Stomach (tissue), 9 donors: ENCODE results near the gene ATP6V0D1. TPM values are rescaled to one million over a fixed set of nuclear protein-coding genes. Genes with fewer than 3 reads are reported as not detected.

Experiments used
- DNase-seq, 2 donors: peaks; one replicate each; pipeline versions ENCODE4 v3.0.0 to v3.0.0-alpha.2; 2013 to 2019
- H3K27ac ChIP-seq, 5 donors: fragments of 200-600 bp in 4 of 5; sonication (generic) in 4 of 5; one replicate each; pipeline ENCODE4 v1.5.1; 2013 to 2019; ENCODE audit warnings: mild to moderate bottlenecking in 1 of 5, moderate library complexity in 1 of 5
- H3K27me3 ChIP-seq, 3 donors: fragments of 200-600 bp; sonication (generic); one replicate each; pipeline ENCODE4 v1.5.1; 2017 to 2019; ENCODE audit warnings: mixed run types in 1 of 3
- H3K36me3 ChIP-seq, 4 donors: fragments of 200-600 bp; sonication (generic); 1 replicate in 3 of 4; 2 replicates in 1 of 4; pipeline ENCODE4 v1.5.1; 2016 to 2019
- H3K4me1 ChIP-seq, 4 donors: fragments of 200-600 bp; sonication (generic); one replicate each; pipeline ENCODE4 v1.5.1; 2016 to 2019
- H3K4me3 ChIP-seq, 4 donors: fragments of 200-600 bp; sonication (generic) in 3 of 4; one replicate each; pipeline ENCODE4 v1.5.1; 2016 to 2019; ENCODE audit warnings: mild to moderate bottlenecking in 1 of 4
- H3K9me3 ChIP-seq, 4 donors: fragments of 200-600 bp; sonication (generic); one replicate each; pipeline ENCODE4 v1.5.1; 2016 to 2019
- EP300 ChIP-seq: sonication (generic); formaldehyde crosslinking; IDR thresholded peaks from one replicate; pipeline ENCODE4 v1.6.1; 2017; ENCODE audit warnings: antibody characterized with exemption
- POLR2A ChIP-seq, 4 donors: fragments of 450-650 bp; IDR thresholded peaks; one replicate each; pipeline ENCODE4 v1.6.1; 2016; ENCODE audit warnings: antibody characterized with exemption in 4 of 4, control low read depth in 2 of 4, mild to moderate bottlenecking in 1 of 4, moderate library complexity in 1 of 4
- POLR2AphosphoS5 ChIP-seq, 3 donors: sonication (generic); formaldehyde crosslinking; IDR thresholded peaks; one replicate each; pipeline ENCODE4 v1.6.1; 2016; ENCODE audit warnings: antibody characterized with exemption in 3 of 3
- WGBS, 5 donors: extraction: QIAGEN DNeasy Blood & Tissue Kit in 3 of 5; methylation state at CpG; one replicate each; pipeline versions ENCODE4 v1.1.5 to v1.1.7; 2013 to 2018; 5-methylcytosine and 5-hydroxymethylcytosine counted together
- intact Hi-C: fragments of 100-400 bp; cut with DNase I; formaldehyde crosslinking; loops from one replicate; pipeline ENCODE4 v1.15.1; 2023; ENCODE audit warnings: low total_unique reads
- polyA plus RNA-seq, 3 donors: library from polyadenylated mRNA; stranded (reverse); fragments of 200-250 nt; gene quantifications; one replicate each; pipeline ENCODE4 v1.2.3, GENCODE V29; 2013
- total RNA-seq, 5 donors: library from RNA; depleted of rRNA; stranded (reverse); fragments of >200 nt; gene quantifications; one replicate each; pipeline versions ENCODE4 v1.1.0 to v1.2.3, GENCODE V29; 2014 to 2016
- TF ChIP-seq, protein P1 (sequence below), 7 experiments: fragments of 450-650 bp in 4 of 7; fragments of 200-600 bp in 3 of 7; sonication (generic) in 3 of 7; IDR thresholded peaks; one replicate each; pipeline ENCODE4 v1.5.1; 2016 to 2019; ENCODE audit warnings: antibody characterized with exemption in 7 of 7, control low read depth in 2 of 7, mild to moderate bottlenecking in 1 of 7
- donor health status: healthy with polysubstance abuse.
- donor health status: Bipolar disorder and iron deficiency.
- donor health status: healthy.

Gene ATP6V0D1
- total and polyA plus RNA-seq, 8 donors = 23.5 to 102 (median 64.9) TPM

GRCh38 chr16:67449739-67450138 lies 31.2 kb downstream of the ATP6V0D1 start:
- TF ChIP-seq, protein P1, sequence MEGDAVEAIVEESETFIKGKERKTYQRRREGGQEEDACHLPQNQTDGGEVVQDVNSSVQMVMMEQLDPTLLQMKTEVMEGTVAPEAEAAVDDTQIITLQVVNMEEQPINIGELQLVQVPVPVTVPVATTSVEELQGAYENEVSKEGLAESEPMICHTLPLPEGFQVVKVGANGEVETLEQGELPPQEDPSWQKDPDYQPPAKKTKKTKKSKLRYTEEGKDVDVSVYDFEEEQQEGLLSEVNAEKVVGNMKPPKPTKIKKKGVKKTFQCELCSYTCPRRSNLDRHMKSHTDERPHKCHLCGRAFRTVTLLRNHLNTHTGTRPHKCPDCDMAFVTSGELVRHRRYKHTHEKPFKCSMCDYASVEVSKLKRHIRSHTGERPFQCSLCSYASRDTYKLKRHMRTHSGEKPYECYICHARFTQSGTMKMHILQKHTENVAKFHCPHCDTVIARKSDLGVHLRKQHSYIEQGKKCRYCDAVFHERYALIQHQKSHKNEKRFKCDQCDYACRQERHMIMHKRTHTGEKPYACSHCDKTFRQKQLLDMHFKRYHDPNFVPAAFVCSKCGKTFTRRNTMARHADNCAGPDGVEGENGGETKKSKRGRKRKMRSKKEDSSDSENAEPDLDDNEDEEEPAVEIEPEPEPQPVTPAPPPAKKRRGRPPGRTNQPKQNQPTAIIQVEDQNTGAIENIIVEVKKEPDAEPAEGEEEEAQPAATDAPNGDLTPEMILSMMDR (IDR thresholded peaks at IDR 0.05) = no peak
- no peak for TF ChIP-seq EP300
- TF ChIP-seq POLR2AphosphoS5 (IDR thresholded peaks at IDR 0.05) = no peak
- no peak for TF ChIP-seq POLR2A (IDR thresholded peaks at IDR 0.05)
- no peak overlapping the region for H3K4me3 ChIP-seq
- intact Hi-C loops = no loop called here
- 53 to 92% (median 87%) methylated on average over 3 of the region's 3 CpGs for WGBS, 5 donors
- no peak for DNase-seq
- H3K27me3 ChIP-seq = no peaks in the 10 kb centered on the region
- H3K4me1 ChIP-seq = peaks cover 70 to 94% (median 89%) of the 10 kb centered on the region in 4 donors
- peak overlapping the region in 3 of 5 donors; percentile 10 to 91 (median 34) for H3K27ac ChIP-seq
- no peaks in the 10 kb centered on the region for H3K9me3 ChIP-seq
- peaks cover 4 to 85% (median 59%) of the 10 kb centered on the region in 4 donors for H3K36me3 ChIP-seq

- intact Hi-C loops = no loop called here
- no peak overlapping the region for H3K4me3 ChIP-seq
- TF ChIP-seq, protein P1 (IDR thresholded peaks at IDR 0.05) = no peak
- TF ChIP-seq POLR2A (IDR thresholded peaks at IDR 0.05) (no peak), EP300 (no peak), POLR2AphosphoS5 (IDR thresholded peaks at IDR 0.05) (no peak)
- no peaks in the 10 kb centered on the region for H3K9me3 ChIP-seq
- H3K4me1 ChIP-seq = peaks cover 72 to 98% (median 93%) of the 10 kb centered on the region in 4 donors
- 49 to 72% (median 63%) methylated on average over 2 of the region's 2 CpGs for WGBS, 5 donors
- DNase-seq = no peak
- H3K36me3 ChIP-seq = peaks cover 6 to 89% (median 63%) of the 10 kb centered on the region in 4 donors
- H3K27me3 ChIP-seq = no peaks in the 10 kb centered on the region
- peak overlapping the region in 2 of 5 donors; percentile 34 to 91 for H3K27ac ChIP-seq
Observed at GRCh38 chr16:67449336-67449735, 31.6 kb downstream of the ATP6V0D1 start.

- DNase-seq = no peak
- TF ChIP-seq POLR2AphosphoS5 (IDR thresholded peaks at IDR 0.05) = no peak
- TF ChIP-seq, protein P1 (IDR thresholded peaks at IDR 0.05) = no peak
- TF ChIP-seq EP300 = no peak
- TF ChIP-seq POLR2A (IDR thresholded peaks at IDR 0.05) = no peak
- no peaks in the 10 kb centered on the region for H3K27me3 ChIP-seq
- intact Hi-C loops = no loop called here
- H3K36me3 ChIP-seq = peaks cover 12 to 89% (median 70%) of the 10 kb centered on the region in 4 donors
- H3K4me3 ChIP-seq = no peak overlapping the region
- peaks cover 79 to 98% (median 94%) of the 10 kb centered on the region in 4 donors for H3K4me1 ChIP-seq
- H3K9me3 ChIP-seq = no peaks in the 10 kb centered on the region
- WGBS, 5 donors = 77 to 94% (median 87%) methylated on average over 5 of the region's 5 CpGs
- H3K27ac ChIP-seq = no peak overlapping the region
Observed at GRCh38 chr16:67448580-67448979, 32.4 kb downstream of the ATP6V0D1 start.

DNA sequence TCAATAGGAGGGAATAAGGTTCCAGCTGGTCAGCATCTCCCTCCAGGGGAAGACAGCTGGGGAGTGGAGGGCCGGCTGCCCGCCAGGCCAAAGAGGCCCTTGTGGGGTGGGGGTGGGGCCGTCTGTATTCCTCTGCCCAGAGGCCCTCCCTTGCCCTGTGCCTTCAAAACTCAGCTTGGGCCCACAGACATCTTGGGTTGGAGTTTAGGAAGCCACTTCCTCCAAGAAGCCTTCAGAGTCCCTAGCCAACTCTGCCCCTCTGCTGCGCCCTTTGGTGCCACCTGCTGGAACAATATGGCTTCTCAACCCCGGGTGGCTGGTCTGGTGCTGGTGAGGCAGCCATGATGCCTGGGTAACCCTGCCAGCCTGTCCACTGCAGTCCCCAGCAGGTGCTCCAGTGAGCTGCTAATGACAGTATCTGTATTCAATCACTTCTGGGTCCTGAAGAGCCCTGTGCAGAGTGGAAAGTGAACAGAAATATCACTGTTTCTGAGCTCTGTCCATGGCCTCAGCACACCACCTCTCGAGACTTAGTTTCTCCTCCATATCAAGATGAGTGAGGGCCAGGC lies 33.4 kb downstream of the ATP6V0D1 start:
- 49 to 81% (median 75%) methylated on average over 2 to 6 of the region's 6 CpGs for WGBS, 5 donors
- H3K4me1 ChIP-seq = peaks cover 76 to 100% (median 95%) of the 10 kb centered on the region in 4 donors
- intact Hi-C loops = no loop called here
- peak; percentile 63 to 81 for DNase-seq
- H3K4me3 ChIP-seq = no peak overlapping the region
- no peaks in the 10 kb centered on the region for H3K9me3 ChIP-seq
- no peak for TF ChIP-seq POLR2A (IDR thresholded peaks at IDR 0.05)
- TF ChIP-seq POLR2AphosphoS5 (IDR thresholded peaks at IDR 0.05) = no peak
- TF ChIP-seq EP300 = no peak
- TF ChIP-seq, protein P1 (IDR thresholded peaks at IDR 0.05) = peak in 2 of 7 experiments; percentile 13 to 30
- peak overlapping the region in 4 of 5 donors; percentile 20 to 60 (median 34) for H3K27ac ChIP-seq
- H3K36me3 ChIP-seq = peaks cover 14 to 89% (median 69%) of the 10 kb centered on the region in 4 donors
- no peaks in the 10 kb centered on the region for H3K27me3 ChIP-seq
